ENCODE data around the gene SRP68.

The SRP68 gene

DNA sequence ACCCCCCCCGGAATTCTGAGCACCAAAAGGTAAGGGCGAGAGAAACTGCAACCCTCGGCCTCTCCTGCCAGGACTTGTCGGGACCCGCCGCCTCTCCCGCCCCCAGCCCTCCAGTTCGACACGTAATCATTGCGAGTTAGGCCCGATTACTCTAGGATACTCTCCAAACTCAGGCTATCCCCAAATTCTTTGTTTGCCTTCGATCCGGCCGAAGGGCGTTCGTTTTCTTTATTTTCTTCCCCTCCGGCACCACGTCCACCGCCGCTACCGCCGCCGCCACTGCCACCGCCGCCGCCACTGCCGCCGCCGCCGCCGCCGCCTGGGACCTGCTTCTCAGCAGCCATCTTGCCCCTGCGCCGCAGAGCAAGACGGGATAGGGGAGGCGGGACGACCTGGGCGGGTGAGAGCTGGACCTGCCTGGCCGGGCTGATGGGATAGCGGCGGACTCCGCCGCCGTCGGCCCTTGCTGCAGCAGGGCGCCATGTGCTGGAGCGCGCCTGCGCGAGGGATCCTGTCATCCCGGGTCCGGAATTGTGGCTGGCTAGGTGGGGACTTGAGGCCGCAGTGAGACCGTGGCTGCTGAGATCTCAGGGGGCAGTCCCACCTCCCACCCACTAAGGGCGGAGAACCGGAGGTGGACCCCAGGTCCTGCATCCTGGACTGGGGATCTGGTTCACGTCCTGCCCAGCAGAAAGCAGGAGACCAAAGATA, at the start of gene SRP68:
Gene SRP68 (minus strand): TSS at position 370 of the 711 bp plus-strand sequence. CDS start 26 bp downstream, at position 344.
- DNase-seq (ENCODE audit: low read depth in 2 of 2) = peak; percentile 70 to 76

DNA sequence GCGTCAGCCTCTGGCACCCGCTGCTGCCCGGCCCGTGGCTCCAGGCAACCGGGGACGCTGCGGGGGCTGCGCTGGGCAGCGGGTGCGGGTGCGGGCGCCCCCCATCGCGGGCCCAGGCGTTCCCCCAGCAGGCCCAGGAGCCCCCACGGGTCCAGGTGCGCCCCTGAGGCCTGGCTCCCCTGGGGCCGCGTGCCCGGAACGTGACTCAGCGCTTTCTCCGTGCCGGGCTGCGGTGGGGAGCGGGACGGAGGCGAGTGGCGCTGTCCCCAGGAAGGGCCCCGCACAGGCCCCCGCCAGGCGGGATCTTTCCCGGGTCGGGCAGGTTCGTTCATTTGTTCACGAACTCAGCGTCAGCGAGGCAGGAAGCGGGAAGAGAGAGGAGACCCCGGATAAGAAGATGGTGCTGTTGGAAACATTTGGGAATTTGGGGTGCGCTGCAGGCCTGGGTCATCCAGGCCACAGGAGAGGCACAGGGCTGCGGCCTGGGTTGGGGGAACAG, 49.7 kb upstream of the SRP68 start:
- peak in 1 of 2 donors; percentile 34 for DNase-seq (ENCODE audit: low read depth in 2 of 2)

DNA sequence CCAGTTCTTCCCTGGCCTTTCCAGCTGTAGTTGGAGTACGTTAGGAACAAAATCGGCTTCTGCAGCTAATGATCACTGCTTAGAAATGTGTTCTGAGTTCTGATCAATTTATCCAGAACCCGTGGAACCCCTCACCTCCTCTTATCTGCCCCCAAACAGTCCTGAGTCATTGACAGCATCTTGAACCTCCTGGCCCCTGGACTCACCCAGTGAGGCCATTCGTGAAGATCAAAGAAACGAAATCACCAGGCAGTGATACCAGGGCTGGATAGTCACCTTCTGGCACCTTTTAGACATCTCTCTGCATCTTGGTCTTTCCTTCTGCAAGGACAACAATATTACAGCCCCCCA, 48.3 kb upstream of the SRP68 start:
- DNase-seq (ENCODE audit: low read depth in 2 of 2) = no peak

DNA sequence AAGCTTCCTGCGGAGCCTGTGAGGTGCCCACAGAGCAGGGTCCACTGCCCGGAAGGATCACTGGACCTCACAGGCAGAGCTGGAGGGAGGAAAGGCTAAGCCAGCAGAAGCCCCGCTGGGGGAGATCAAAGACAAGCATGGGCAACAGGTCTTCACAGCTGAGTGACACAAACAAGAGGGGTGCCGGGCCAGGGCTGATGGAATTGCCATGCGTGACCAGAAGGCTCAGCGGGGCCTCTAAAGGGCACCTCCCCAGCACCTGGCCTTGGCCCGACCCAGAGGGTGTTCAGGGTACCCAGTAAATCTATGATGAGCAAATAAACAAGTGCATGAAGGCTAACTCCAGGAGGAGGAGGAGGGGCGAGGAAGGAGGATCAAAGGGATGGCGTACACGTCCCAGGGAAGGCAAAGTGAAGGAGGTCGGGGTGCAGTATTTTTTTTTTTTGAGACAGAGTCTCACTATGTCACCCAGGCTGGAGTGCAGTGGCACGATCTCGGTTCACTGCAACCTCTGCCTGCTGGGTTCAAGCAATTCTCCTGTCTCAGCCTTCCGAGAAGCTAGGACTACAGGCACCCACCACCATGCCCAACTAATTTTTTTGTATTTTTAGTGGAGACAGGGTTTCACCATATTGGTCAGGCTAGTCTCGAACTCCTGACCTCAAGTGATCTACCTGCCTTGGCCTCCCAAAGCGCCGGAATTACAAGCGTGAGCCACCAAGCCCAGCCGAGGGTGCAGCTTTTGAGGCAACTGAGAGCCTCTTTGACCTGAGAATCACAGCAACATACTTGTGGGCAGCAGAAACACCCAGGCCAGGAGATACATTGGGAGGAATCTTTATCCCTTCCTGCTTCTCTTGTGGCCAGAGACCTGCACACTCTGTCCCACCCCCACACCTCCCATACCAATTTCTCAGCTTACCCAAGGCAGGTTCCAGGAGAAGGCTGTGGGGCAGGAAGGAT, 47.4 kb upstream of the SRP68 start:
- DNase-seq (ENCODE audit: low read depth in 2 of 2) = no peak

DNA sequence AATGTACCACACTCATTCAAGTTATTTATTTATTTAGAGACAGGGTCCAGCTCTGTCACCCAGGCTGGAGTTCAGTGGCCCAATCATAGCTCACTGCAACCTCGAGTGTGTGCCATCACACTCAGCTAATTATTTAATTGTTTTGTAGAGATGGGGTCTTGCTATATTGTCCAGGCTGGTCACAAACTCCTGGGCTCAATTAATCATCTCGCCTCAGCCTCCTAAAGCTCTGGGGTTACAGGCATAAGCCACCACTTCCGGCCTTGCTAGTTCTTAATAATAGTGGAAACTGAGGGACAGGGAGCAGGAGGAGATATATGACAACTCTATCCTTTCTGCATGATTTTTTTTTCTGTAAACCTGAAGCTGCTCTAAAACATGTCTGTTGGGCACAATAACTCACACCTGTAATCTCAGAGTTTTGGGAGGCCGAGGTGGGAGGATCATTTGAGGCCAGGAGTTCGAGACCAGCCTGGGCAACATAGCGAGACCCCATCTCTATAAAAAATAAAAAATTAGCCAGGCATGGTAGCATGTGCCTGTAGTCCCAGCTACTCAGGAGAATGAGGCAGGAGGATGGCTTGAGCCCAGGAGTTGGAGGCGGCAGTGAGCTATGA, 42.9 kb upstream of the SRP68 start:
- DNase-seq (ENCODE audit: low read depth in 2 of 2) = no peak

DNA sequence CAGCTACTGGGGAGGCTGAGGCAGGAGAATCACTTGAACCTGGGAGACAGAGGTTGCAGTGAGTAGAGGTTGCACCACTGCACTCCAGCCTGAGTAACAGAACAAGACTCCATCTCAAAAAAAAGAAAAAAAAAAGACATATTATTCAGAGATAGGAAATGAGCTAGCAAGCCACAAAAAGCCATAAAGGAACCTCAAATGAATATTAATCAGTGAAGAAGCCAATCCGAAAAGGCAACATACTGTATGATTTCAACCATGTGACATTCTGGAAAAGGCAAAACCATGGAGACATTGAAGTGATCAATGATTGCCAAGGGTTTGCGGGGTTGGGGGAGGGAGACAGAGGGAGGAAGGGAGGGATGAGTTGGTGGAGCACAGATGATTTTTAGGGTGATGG, 39.6 kb upstream of the SRP68 start:
- DNase-seq (ENCODE audit: low read depth in 2 of 2) = no peak

DNA sequence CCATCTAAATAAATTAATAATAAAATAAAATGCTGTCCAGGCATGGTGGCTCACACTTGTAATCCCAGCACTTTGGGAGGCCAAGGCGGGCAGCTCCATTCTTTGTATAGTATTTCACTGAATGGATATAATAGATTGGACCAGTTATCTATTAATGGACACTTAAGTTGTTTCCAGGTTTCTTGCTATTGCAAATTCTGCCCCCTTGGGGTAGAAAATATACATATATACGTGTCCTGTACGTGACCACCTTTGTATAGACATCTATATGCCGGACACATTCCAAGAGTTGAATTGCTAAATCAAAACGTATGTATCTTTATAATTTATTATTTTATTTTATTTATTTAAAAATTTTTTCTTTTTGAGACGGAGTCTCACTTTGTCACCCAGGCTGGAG, 35.2 kb upstream of the SRP68 start:
- DNase-seq (ENCODE audit: low read depth in 2 of 2) = no peak

DNA sequence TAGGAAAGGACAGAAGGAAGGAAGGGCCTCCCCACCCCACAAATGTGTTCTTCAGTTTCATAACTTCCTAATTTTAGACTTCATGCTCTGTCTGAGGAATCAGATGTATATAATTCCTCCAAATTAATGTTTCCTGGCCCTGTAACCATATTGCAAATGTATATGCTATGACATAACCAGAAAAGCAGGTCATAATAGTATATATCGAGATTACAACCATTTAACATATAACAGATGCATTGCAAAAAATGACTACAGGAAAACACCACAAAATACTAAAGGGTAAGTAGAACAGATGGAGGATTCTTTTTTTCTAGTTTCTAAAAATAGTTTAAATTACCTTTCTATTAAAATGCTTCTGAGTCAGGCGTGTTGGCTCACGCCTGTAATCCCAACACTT, 34.4 kb upstream of the SRP68 start:
- DNase-seq (ENCODE audit: low read depth in 2 of 2) = no peak

DNA sequence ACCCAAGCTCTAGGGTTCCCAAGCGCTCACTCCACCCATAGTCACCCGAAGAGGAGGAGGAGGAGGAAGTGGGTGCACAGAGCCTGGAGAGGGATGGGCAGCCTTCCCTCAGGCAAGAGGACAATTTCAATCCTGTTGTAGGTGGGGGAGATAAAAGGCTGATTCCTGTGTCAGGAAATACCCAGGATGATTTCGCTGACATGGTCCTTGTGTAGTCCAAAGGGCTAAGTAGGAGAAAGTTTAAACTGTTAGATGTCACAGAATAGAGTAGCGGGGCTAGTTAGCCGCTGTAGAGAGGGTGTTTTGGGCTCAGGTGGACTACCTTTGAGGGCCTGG, 32.5 kb upstream of the SRP68 start:
- no peak for DNase-seq (ENCODE audit: low read depth in 2 of 2)

DNA sequence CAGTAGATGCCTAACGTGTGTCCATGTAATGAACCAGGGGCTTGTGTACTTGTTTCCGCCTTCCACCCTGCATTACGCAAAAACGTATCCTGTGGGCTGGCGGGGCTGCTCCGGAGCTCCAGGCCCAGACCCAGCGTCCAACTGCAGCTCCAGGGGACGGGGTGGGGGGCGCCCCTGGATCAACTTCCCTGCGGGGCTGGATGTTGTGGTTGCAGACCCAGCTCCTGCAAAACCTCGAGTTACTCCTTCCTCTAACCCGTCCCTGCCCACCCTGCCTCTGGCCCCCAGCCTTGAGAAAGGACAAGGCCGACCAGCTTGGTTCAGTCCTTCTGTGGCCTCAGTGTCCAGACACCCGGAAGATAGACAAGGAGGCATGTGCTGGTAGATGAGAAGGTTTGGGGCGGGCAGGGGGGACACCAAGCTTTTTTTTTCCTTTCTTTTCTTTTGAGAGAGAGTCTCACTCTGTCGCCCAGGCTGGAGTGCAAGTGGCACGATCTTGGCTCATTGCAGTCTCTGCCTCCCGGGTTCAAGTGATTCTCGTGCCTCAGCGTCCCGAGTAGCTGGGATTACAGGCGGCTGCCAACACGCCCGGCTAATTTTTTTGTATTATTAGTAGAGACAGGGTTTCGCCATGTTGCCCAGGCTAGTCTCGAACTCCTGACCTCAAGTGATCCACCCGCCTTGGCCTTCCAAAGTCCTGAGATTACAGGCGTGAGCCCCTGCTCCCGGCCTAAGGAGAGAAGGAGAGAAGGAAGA, 32.0 kb upstream of the SRP68 start:
- DNase-seq (ENCODE audit: low read depth in 2 of 2) = no peak

DNA sequence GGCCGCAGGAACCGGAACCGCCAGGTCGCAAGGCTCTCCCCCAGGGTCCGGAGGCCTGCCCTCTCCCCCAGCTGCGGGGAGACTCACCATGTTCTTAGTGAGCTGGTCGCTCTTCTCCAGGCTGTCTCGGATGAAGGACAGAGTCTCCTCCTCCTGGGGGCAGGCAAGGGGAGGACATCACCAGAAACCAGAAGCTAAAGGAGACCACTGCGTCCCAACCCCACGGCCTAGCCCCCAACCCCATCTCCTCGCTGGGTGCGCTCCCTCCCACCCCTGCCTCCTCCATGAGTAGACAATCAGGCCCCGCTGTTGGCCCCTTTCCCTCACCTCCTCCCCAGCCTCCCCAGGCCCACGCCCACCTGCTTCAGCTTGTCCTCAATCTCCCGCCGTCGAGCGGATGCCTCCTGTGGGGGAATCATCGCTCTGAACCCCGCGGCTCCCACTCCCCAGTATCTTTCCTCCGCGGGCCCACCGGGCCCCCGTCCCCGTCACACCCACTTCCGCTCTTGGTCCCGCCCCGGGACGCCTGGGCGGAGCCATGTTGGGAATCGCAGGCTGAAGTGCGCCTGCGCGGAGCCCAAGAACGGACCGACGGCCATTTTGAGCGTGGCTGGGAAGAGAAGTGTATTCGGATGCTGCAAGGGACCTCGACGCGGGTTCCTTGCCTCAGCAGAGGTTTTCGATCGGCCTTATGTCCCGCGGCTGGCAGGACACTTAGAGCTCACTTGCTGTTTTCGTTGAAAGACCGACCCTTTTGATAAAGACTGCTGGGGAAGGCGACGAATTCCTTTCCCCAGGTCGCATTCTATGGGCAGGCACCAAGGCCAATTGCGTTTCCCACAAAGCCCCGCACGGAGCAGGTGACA, 31.2 kb upstream of the SRP68 start, which contains the start of gene EXOC7:
Gene EXOC7 (minus strand): TSS at position 514 of the 866 bp plus-strand sequence. CDS start 95 bp downstream, at position 419.
- DNase-seq (ENCODE audit: low read depth in 2 of 2) = peak; percentile 90

DNA sequence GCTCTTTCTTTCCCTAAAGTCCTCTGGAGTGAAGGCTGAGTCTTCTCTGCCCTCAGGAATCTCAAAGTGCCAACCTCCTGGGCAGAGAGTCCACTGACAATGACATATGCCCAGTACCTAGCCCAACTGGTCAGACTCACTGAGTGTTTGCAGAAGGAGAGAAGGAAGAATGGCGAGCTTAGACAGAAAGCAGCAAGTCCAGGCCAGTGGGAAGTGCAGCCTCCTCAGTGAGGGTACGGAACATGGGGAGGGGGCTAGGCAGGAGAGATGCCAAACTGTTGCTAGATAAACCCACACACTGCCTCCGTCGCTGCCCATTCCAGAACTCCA, 30.6 kb upstream of the SRP68 start:
- no peak for DNase-seq (ENCODE audit: low read depth in 2 of 2)

DNA sequence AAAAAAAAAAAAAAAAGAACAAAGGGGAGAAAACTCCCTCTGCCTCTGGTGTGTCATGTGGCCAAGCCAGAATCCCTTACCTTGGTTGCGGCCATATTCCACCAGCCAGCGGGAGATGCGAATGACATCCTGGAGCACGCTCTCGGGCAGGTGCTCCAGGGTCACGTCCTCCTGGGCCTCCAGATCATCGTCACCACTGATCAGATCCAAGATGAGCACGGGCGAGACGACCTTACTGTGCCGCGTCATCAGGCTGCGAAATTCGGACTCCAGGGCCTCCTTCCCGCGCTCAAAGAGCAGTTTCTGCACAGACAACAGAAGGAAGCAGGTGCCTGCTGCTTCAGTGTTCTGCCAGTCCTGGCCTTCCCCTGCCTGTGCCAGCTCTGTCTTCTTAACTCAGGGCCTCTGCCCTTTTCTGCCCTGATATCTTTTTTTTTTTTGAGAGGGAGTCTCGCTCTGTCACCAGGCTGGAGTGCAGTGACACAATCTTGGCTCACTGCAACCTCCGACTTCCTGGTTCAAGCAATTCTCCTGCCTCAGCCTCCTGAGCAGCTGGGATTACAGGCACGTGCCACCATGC, 25.5 kb upstream of the SRP68 start:
- DNase-seq (ENCODE audit: low read depth in 2 of 2) = no peak

DNA sequence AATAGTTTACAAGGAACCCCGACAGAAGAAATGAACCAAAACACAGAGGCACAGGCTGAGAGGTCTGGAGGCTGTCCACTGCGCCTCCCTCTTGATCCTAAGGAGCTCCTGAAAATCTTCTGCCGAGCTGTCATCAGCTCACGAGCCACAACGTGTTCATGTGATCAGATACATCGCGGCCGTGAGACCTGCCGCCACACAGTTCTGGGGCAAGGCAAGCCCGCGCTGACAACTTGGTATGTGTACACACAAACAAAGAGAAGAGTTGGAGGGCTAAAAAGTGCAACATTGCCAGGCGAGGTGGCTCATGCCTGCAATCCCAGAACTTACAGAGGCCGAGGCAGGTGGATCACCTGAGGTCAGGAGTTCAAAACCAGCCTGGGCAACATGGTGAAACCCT, 23.6 kb upstream of the SRP68 start:
- DNase-seq (ENCODE audit: low read depth in 2 of 2) = no peak

DNA sequence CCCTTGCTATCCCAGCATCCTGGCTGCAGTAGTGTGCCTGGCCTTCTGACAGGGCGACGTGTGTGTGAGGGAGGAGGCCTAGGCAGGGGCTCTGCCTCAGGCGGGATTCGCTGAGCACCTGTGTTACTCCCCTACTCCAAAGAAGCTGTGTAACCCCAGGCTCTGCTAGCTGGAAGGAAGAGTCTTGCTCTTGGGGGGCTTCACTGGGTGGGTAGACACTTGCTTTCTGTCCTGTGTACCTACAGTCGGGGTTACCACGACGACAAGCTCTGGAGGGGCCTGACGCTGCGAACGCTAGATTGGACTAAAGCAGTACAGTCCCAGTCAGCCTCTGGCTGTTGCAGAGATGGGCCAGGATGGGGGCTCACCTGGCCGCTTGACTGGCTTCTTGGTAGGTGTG, 21.7 kb upstream of the SRP68 start:
- no peak for DNase-seq (ENCODE audit: low read depth in 2 of 2)

DNA sequence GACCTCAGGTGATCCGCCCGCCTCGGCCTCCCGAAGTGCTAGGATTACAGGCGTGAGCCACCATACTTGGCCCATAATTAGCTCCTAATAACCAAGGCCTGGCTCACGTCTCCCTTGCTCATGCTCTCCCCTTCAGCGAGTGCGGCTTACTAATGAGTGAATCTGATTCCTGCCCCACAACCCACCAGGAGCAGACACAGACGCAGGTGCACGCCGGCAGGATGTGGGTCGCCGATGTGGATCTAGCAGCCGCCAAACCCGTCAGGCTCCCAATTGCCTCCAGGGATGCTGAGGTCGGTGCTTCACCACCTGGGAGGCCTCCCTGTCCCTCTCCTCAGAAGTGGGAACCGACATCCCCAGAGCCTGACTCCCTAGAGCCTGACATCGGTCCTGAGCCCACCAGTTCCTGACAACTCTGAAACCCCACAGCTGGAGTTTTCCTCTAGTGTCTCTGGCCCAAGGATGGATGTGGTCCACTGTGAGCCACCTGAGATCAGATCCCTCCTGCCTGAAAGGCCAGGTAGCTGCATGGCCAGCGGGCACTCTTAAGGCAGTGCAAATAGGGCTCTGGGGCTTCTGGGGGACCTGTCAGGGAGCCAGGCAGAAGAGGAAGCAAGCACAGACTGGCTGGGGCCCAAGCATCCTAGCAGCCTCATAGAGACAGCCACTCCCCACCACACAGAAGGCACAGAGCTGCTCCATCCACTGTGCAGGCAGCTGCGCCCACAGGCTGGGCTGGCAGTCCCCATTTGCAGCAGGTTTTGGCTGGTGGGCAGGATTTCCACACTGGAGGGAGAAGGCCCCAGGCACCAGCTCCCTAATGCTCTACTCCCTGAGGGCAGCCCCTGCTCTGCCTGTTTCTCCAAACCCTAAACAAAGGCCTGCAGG, 20.5 kb upstream of the SRP68 start:
- no peak for DNase-seq (ENCODE audit: low read depth in 2 of 2)

DNA sequence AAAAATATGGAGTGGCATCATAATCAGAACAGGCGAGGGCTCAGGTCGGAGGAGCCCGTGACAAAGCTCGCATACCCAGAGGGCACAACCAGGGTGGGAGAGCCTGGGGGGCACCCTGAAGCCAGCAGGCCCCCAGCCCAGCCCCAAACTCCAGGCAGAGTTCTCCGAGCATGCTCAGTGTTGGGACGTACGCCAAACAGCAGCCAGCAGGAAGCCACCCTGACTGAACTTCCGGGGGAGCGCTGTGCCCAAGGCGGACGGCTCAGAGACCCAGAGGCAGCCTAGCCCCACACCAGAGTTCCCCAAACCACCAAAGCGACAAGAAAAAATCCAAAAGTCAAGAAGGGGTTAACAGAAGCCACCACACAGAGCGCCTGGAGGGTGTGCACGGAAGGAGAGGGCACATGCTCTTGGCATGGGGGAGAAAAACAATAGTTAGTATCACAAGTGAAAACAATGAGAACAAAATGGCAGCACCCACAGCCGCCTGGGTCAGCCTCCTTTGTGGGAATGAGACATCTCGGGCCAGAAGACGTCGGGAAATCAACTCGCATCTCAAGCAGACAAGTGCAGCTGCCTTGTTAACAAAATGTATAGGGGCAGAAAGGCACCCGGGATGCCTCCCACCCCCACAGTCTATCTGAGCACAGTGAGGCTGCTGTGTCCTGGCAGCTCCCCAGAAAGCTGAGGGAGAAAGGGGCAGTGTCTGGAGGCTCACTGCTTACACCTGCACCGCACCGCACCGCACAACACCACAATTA, 19.4 kb upstream of the SRP68 start:
- DNase-seq (ENCODE audit: low read depth in 2 of 2) = no peak

DNA sequence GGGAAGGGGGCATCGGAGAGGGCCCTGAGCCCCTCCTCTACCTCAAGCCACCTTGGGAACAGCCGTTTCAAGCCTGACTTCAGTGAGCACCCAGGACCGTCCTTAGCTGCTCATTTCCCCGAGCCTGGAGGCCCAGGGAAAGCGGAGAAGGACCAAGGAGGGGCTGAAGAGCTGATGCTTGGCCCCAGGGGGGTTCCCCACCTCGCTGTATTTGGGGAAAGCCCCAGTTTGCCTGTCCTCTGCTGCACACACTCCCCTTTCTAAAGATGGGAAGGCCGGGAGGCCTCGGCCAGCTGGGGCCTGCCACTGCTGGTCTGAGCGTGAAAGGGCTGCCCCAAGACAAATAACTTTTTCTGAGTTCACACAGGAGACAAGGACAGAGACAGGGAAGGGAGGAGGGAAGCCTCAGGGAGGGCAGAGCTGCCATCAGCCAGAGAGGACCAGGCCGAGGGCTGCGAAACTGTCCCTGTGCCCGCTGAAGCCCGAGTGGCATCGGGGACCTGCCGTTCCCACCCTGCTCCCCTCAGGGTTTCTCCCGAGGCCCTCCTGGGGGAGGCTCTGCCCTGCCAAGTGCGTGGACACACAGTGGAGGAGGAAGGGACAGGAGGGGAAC, 18.3 kb upstream of the SRP68 start:
- no peak for DNase-seq (ENCODE audit: low read depth in 2 of 2)

Data from stimulated activated CD4-positive, alpha-beta T cell treated with anti-CD3 and anti-CD28 coated beads, Interleukin-1b, Interleukin-23, amount 100 ng/mL, for 4 hours (primary cell).